ENCODE results near the gene ANKRD2. TPM values are rescaled to one million over a fixed set of nuclear protein-coding genes. Genes with fewer than 3 reads are reported as not detected.

ANKRD2 gene, protein sequence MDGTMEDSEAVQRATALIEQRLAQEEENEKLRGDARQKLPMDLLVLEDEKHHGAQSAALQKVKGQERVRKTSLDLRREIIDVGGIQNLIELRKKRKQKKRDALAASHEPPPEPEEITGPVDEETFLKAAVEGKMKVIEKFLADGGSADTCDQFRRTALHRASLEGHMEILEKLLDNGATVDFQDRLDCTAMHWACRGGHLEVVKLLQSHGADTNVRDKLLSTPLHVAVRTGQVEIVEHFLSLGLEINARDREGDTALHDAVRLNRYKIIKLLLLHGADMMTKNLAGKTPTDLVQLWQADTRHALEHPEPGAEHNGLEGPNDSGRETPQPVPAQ
- polyA plus RNA-seq (2013) = 0.25 and 0.39 TPM in 2 replicates

GRCh38 chr10:97572214-97572989, at the start of gene ANKRD2:
TSS of gene ANKRD2 (plus strand) at chr10:97572779. CDS start at chr10:97572789, 10 bp downstream.
- Histone ChIP-seq H3K79me1 (ENCODE audit: low read length) (peaks cover 42% of the 10 kb centered on the region), H3K27ac (ENCODE audit: low read depth, low read length) (peak within 1 kb of the TSS; percentile 97), H3K9me3 (ENCODE audit: insufficient read depth, low read depth, low read length) (no peaks in the 10 kb centered on the region), H3K18ac (ENCODE audit: low read length) (peak within 1 kb of the TSS; percentile 79), H2AK5ac (ENCODE audit: low read length) (peak within 1 kb of the TSS; percentile 87), H3K4me2 (ENCODE audit: low read length) (peak within 1 kb of the TSS; percentile 10), H4K12ac (ENCODE audit: low read depth, low read length) (peak within 1 kb of the TSS; percentile 58), H3K9ac (ENCODE audit: low read length) (no peak within 1 kb of the TSS), H2AFZ (ENCODE audit: insufficient read depth, low read length, poor library complexity) (peak within 1 kb of the TSS; percentile 52), H2BK5ac (ENCODE audit: low read depth, low read length, poor library complexity) (peak within 1 kb of the TSS; percentile 70), H3K14ac (ENCODE audit: low read length) (peak within 1 kb of the TSS; percentile 93), H2BK120ac (ENCODE audit: insufficient read depth, low read length, poor library complexity) (peak within 1 kb of the TSS; percentile 92), H4K8ac (ENCODE audit: low read depth, low read length) (peak within 1 kb of the TSS; percentile 88), H3K4me1 (ENCODE audit: control insufficient read depth in 1 of 2, insufficient read depth in 2 of 2, low read length in 2 of 2) (peaks cover 45 to 49% of the 10 kb centered on the region in 2 experiments), H4K91ac (ENCODE audit: low read depth, low read length) (peak within 1 kb of the TSS; percentile 91), H3K4ac (ENCODE audit: low read depth, low read length) (peak within 1 kb of the TSS; percentile 81), H3K27me3 (ENCODE audit: insufficient read depth, low read length) (no peaks in the 10 kb centered on the region), H2BK12ac (ENCODE audit: low read length) (peak within 1 kb of the TSS; percentile 62), H3K36me3 (ENCODE audit: control insufficient read depth in 1 of 2, insufficient read depth in 2 of 2, low read length in 2 of 2) (peaks cover 11% of the 10 kb centered on the region in 2 experiments), H3K23ac (ENCODE audit: low read length) (no peak within 1 kb of the TSS), H3K79me2 (ENCODE audit: control insufficient read depth, insufficient read depth, low read length, poor library complexity) (peaks cover 13% of the 10 kb centered on the region), H3K4me3 (ENCODE audit: low read depth, low read length) (no peak within 1 kb of the TSS)
- DNase-seq = peak; percentile 71 to 78
- no CpG with 5 or more reads among the region's 16 CpGs for WGBS (ENCODE audit: extremely low coverage, insufficient coverage, insufficient read length)

GRCh38 chr10:97522937-97523336, 49.6 kb upstream of the ANKRD2 start:
- Histone ChIP-seq H4K12ac (ENCODE audit: low read depth, low read length) (no peak overlapping the region), H3K36me3 (ENCODE audit: control insufficient read depth in 1 of 2, insufficient read depth in 2 of 2, low read length in 2 of 2) (no peaks in the 10 kb centered on the region), H2BK5ac (ENCODE audit: low read depth, low read length, poor library complexity) (no peak overlapping the region), H3K4me1 (ENCODE audit: control insufficient read depth in 1 of 2, insufficient read depth in 2 of 2, low read length in 2 of 2) (peaks cover 7% of the 10 kb centered on the region in 2 experiments), H4K8ac (ENCODE audit: low read depth, low read length) (no peak overlapping the region), H3K79me2 (ENCODE audit: control insufficient read depth, insufficient read depth, low read length, poor library complexity) (no peaks in the 10 kb centered on the region), H3K9me3 (ENCODE audit: insufficient read depth, low read depth, low read length) (no peaks in the 10 kb centered on the region), H3K9ac (ENCODE audit: low read length) (no peak overlapping the region), H3K27me3 (ENCODE audit: insufficient read depth, low read length) (no peaks in the 10 kb centered on the region), H4K91ac (ENCODE audit: low read depth, low read length) (no peak overlapping the region), H3K23ac (ENCODE audit: low read length) (no peak overlapping the region), H2AFZ (ENCODE audit: insufficient read depth, low read length, poor library complexity) (no peak overlapping the region), H2BK12ac (ENCODE audit: low read length) (no peak overlapping the region), H3K4ac (ENCODE audit: low read depth, low read length) (no peak overlapping the region), H3K14ac (ENCODE audit: low read length) (no peak overlapping the region), H3K4me3 (ENCODE audit: low read depth, low read length) (no peak overlapping the region), H3K79me1 (ENCODE audit: low read length) (no peaks in the 10 kb centered on the region), H3K4me2 (ENCODE audit: low read length) (no peak overlapping the region), H2BK120ac (ENCODE audit: insufficient read depth, low read length, poor library complexity) (no peak overlapping the region), H3K18ac (ENCODE audit: low read length) (no peak overlapping the region), H2AK5ac (ENCODE audit: low read length) (no peak overlapping the region), H3K27ac (ENCODE audit: low read depth, low read length) (no peak overlapping the region)
- no peak for DNase-seq
- no CpG with 5 or more reads among the region's 8 CpGs for WGBS (ENCODE audit: extremely low coverage, insufficient coverage, insufficient read length)

GRCh38 chr10:97525086-97525485, 47.5 kb upstream of the ANKRD2 start:
- Histone ChIP-seq H3K36me3 (ENCODE audit: control insufficient read depth in 1 of 2, insufficient read depth in 2 of 2, low read length in 2 of 2) (no peaks in the 10 kb centered on the region), H3K27me3 (ENCODE audit: insufficient read depth, low read length) (no peaks in the 10 kb centered on the region), H3K23ac (ENCODE audit: low read length) (no peak overlapping the region), H3K79me2 (ENCODE audit: control insufficient read depth, insufficient read depth, low read length, poor library complexity) (no peaks in the 10 kb centered on the region), H4K12ac (ENCODE audit: low read depth, low read length) (no peak overlapping the region), H3K18ac (ENCODE audit: low read length) (no peak overlapping the region), H3K4me3 (ENCODE audit: low read depth, low read length) (no peak overlapping the region), H2AK5ac (ENCODE audit: low read length) (no peak overlapping the region), H4K91ac (ENCODE audit: low read depth, low read length) (no peak overlapping the region), H3K4me2 (ENCODE audit: low read length) (no peak overlapping the region), H3K79me1 (ENCODE audit: low read length) (no peaks in the 10 kb centered on the region), H3K27ac (ENCODE audit: low read depth, low read length) (no peak overlapping the region), H2BK12ac (ENCODE audit: low read length) (no peak overlapping the region), H2AFZ (ENCODE audit: insufficient read depth, low read length, poor library complexity) (no peak overlapping the region), H4K8ac (ENCODE audit: low read depth, low read length) (no peak overlapping the region), H3K9me3 (ENCODE audit: insufficient read depth, low read depth, low read length) (peaks cover 1% of the 10 kb centered on the region), H3K4ac (ENCODE audit: low read depth, low read length) (no peak overlapping the region), H3K14ac (ENCODE audit: low read length) (no peak overlapping the region), H2BK120ac (ENCODE audit: insufficient read depth, low read length, poor library complexity) (no peak overlapping the region), H3K4me1 (ENCODE audit: control insufficient read depth in 1 of 2, insufficient read depth in 2 of 2, low read length in 2 of 2) (no peaks in the 10 kb centered on the region), H3K9ac (ENCODE audit: low read length) (no peak overlapping the region), H2BK5ac (ENCODE audit: low read depth, low read length, poor library complexity) (no peak overlapping the region)
- no CpG with 5 or more reads among the region's 5 CpGs for WGBS (ENCODE audit: extremely low coverage, insufficient coverage, insufficient read length)
- no peak for DNase-seq

DNA sequence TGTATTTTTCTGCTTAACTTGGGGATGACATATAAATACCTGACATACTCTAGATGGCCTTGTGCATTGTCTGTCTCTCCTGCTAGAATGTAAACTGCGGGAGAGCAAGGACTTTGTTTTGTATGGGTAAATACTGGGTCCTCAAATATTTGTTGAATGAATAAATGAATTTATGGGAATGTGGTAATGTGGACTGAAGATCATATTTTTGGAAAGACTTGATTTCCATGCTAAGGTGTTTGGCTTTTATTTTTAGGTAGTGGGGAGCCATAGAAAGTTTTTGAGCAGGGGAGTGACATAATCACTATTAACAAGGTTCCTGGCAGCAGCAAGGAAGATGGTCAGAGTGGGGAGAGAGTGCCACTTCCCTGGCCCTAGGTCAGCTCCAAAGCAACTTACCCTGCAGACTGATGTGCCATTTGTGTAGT, 46.9 kb upstream of the ANKRD2 start:
- Histone ChIP-seq H3K14ac (ENCODE audit: low read length) (no peak overlapping the region), H3K4ac (ENCODE audit: low read depth, low read length) (no peak overlapping the region), H3K4me3 (ENCODE audit: low read depth, low read length) (no peak overlapping the region), H3K9me3 (ENCODE audit: insufficient read depth, low read depth, low read length) (peaks cover 1% of the 10 kb centered on the region), H4K91ac (ENCODE audit: low read depth, low read length) (no peak overlapping the region), H4K12ac (ENCODE audit: low read depth, low read length) (no peak overlapping the region), H3K27me3 (ENCODE audit: insufficient read depth, low read length) (no peaks in the 10 kb centered on the region), H3K4me2 (ENCODE audit: low read length) (no peak overlapping the region), H3K27ac (ENCODE audit: low read depth, low read length) (no peak overlapping the region), H2AFZ (ENCODE audit: insufficient read depth, low read length, poor library complexity) (no peak overlapping the region), H3K79me2 (ENCODE audit: control insufficient read depth, insufficient read depth, low read length, poor library complexity) (no peaks in the 10 kb centered on the region), H3K4me1 (ENCODE audit: control insufficient read depth in 1 of 2, insufficient read depth in 2 of 2, low read length in 2 of 2) (no peaks in the 10 kb centered on the region), H2AK5ac (ENCODE audit: low read length) (no peak overlapping the region), H4K8ac (ENCODE audit: low read depth, low read length) (no peak overlapping the region), H3K9ac (ENCODE audit: low read length) (no peak overlapping the region), H2BK120ac (ENCODE audit: insufficient read depth, low read length, poor library complexity) (no peak overlapping the region), H3K79me1 (ENCODE audit: low read length) (no peaks in the 10 kb centered on the region), H2BK12ac (ENCODE audit: low read length) (no peak overlapping the region), H3K18ac (ENCODE audit: low read length) (no peak overlapping the region), H2BK5ac (ENCODE audit: low read depth, low read length, poor library complexity) (no peak overlapping the region), H3K23ac (ENCODE audit: low read length) (no peak overlapping the region), H3K36me3 (ENCODE audit: control insufficient read depth in 1 of 2, insufficient read depth in 2 of 2, low read length in 2 of 2) (no peaks in the 10 kb centered on the region)
- DNase-seq = no peak
- no CpG with 5 or more reads among the region's 1 CpG for WGBS (ENCODE audit: extremely low coverage, insufficient coverage, insufficient read length)

All from trophoblast cell (in vitro differentiated cells and primary cell).